Tibial nerve (tissue), 4 donors: Measurements from ENCODE around the gene GADD45A. TPM values are rescaled to one million over a fixed set of nuclear protein-coding genes. Genes with fewer than 3 reads are reported as not detected.
A peak's percentile ranks its signal among the peaks of the same experiment; 100 is the strongest.

Source experiments
- DNase-seq, 2 donors: peaks; one replicate each; pipeline ENCODE4 v3.0.0-alpha.2; 2019; ENCODE audit warnings: low spot score in 2 of 2
- H3K27ac ChIP-seq, 4 donors: fragments of 200-600 bp; sonication (generic) in 3 of 4; one replicate each; pipeline ENCODE4 v1.5.1; 2017 to 2019; ENCODE audit warnings: mild to moderate bottlenecking in 1 of 4
- H3K27me3 ChIP-seq, 2 donors: fragments of 200-600 bp; sonication (generic) in 1 of 2; one replicate each; pipeline versions ENCODE4 v1.5.1 to v1.6.0; 2017 to 2019
- H3K36me3 ChIP-seq, 3 donors: fragments of 200-600 bp; sonication (generic); one replicate each; pipeline ENCODE4 v1.5.1; 2018 to 2019
- H3K4me1 ChIP-seq, 4 donors: fragments of 200-600 bp; sonication (generic) in 3 of 4; one replicate each; pipeline ENCODE4 v1.5.1; 2017 to 2019
- H3K4me3 ChIP-seq, 4 donors: fragments of 200-600 bp; sonication (generic) in 3 of 4; one replicate each; pipeline ENCODE4 v1.5.1; 2017 to 2019; ENCODE audit warnings: mild to moderate bottlenecking in 1 of 4, moderate library complexity in 1 of 4
- H3K9me3 ChIP-seq, 4 donors: fragments of 200-600 bp; sonication (generic) in 3 of 4; one replicate each; pipeline ENCODE4 v1.5.1; 2017 to 2019
- EP300 ChIP-seq, 2 donors: sonication (generic); formaldehyde crosslinking; IDR thresholded peaks; one replicate each; pipeline ENCODE4 v1.6.1; 2017; ENCODE audit warnings: antibody characterized with exemption in 2 of 2, mild to moderate bottlenecking in 1 of 2
- POLR2A ChIP-seq, 2 donors: fragments of 450-650 bp; IDR thresholded peaks; one replicate each; pipeline ENCODE4 v1.6.1; 2017; ENCODE audit warnings: antibody characterized with exemption in 2 of 2, mild to moderate bottlenecking in 2 of 2, moderate library complexity in 2 of 2
- WGBS, 2 donors: methylation state at CpG; one replicate each; pipeline ENCODE4 v1.1.5; 2018; 5-methylcytosine and 5-hydroxymethylcytosine counted together
- total RNA-seq, 4 donors: library from RNA; depleted of rRNA; stranded (reverse); fragments of >200 nt; gene quantifications; one replicate each; pipeline ENCODE4 v1.1.0, GENCODE V29; 2016
- TF ChIP-seq, protein P1 (sequence below), 5 experiments: fragments of 200-600 bp in 3 of 5; fragments of 450-650 bp in 2 of 5; sonication (generic) in 3 of 5; IDR thresholded peaks; one replicate each; pipeline ENCODE4 v1.5.1; 2016 to 2019; ENCODE audit warnings: antibody characterized with exemption in 5 of 5, mild to moderate bottlenecking in 3 of 5, moderate library complexity in 2 of 5

GADD45A gene
- total RNA-seq, 4 donors from 2014 or later, result 53.1 to 95.4 (median 72.9) TPM

DNA sequence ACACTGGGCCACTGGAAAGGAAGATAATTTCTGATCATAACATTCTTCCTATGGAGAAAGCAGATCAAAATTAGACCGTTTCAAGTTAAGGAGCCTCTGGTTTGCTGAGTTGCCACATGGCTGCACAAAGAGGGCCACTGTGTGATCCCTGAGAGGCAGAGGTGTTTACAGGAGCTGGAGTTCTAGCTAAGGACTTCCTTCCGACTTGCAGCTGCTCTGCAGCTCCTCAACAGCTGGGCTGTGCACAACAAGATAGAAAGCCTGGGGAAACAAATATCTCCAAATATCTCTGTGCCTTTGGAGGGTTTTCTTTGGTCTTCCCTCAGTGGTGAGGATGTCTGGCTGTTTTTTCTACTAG lies 26.8 kb downstream of the GADD45A start:
- Histone ChIP-seq H3K9me3 (no peaks in the 10 kb centered on the region), H3K36me3 (peaks cover 0 to 3% (median 0%) of the 10 kb centered on the region in 3 donors), H3K4me3 (no peak overlapping the region), H3K27ac (peak overlapping the region in 1 of 4 donors; percentile 49), H3K27me3 (no peaks in the 10 kb centered on the region), H3K4me1 (peaks cover 0 to 92% (median 34%) of the 10 kb centered on the region in 4 donors)
- 35 to 44% methylated on average over 2 of the region's 2 CpGs for WGBS, 2 donors
- TF ChIP-seq EP300 (IDR thresholded peaks at IDR 0.05) (no peak), POLR2A (IDR thresholded peaks at IDR 0.05) (no peak)
- TF ChIP-seq, protein P1, sequence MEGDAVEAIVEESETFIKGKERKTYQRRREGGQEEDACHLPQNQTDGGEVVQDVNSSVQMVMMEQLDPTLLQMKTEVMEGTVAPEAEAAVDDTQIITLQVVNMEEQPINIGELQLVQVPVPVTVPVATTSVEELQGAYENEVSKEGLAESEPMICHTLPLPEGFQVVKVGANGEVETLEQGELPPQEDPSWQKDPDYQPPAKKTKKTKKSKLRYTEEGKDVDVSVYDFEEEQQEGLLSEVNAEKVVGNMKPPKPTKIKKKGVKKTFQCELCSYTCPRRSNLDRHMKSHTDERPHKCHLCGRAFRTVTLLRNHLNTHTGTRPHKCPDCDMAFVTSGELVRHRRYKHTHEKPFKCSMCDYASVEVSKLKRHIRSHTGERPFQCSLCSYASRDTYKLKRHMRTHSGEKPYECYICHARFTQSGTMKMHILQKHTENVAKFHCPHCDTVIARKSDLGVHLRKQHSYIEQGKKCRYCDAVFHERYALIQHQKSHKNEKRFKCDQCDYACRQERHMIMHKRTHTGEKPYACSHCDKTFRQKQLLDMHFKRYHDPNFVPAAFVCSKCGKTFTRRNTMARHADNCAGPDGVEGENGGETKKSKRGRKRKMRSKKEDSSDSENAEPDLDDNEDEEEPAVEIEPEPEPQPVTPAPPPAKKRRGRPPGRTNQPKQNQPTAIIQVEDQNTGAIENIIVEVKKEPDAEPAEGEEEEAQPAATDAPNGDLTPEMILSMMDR (IDR thresholded peaks at IDR 0.05), result no peak
- no peak for DNase-seq

DNA sequence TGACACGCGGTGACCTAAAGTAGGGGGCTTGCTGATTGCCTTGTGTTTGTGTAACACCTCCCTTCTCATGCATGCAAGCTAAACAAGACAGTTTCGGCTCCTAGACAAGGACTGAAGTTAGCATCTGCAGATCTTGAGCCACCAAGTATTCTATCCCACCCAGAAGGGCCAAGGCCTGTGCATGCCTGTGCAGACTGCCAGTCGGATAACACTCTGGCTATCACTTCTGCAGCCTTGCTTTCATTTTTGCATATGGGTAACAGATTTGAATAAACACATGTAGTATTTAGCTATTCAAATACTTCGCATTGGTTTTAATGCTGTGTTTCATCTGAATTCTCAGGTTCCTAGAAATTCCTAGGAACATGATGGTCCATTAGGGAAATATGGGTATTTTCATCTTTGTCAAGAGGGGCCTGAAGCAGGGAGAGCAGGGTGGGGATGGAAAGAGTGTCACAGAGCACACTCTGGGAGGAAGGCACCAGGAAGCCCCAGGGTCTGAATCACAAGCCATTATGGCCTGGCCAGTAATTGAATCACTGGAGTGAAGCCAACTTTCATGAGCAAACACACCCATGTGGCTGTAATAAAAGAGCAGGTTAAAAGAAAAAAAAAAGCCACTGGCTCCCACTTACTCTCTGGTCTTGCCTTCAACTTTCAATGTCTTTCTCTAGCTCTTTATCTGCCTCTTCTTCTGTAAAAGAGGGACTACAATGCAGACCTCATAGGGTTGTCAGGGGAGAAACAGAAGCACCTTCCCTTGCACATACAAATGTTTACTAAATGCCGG lies 28.3 kb downstream of the GADD45A start:
- DNase-seq, result no peak
- Histone ChIP-seq H3K4me1 (peaks cover 0 to 89% (median 37%) of the 10 kb centered on the region in 4 donors), H3K27me3 (no peaks in the 10 kb centered on the region), H3K36me3 (no peaks in the 10 kb centered on the region), H3K4me3 (no peak overlapping the region), H3K9me3 (no peaks in the 10 kb centered on the region), H3K27ac (peak overlapping the region in 1 of 4 donors; percentile 69)
- TF ChIP-seq POLR2A (IDR thresholded peaks at IDR 0.05), result no peak
- no peak for TF ChIP-seq EP300 (IDR thresholded peaks at IDR 0.05)
- TF ChIP-seq, protein P1 (IDR thresholded peaks at IDR 0.05), result no peak
- WGBS, 2 donors, result 77 to 81% methylated on average over 6 of the region's 6 CpGs

DNA sequence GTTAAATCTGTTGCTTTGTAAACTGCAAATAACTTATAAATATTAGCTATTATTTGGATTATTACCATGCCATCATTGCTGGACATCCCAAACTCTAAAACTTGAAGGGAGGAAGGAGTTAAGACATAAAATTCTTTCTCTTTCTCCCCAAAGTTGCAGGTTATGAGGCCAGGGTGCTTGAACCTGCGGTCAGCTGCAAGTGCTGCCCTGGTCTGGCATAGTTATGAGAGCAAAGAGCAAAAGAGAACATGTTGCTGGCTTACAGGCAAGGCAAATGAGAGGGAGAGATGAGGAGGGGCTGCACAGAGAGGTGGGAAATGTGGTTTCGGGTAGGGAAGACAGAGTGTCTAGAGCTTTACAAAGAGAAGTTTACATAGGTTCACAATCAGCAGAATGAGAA lies 30.8 kb downstream of the GADD45A start:
- Histone ChIP-seq H3K36me3 (no peaks in the 10 kb centered on the region), H3K4me1 (peaks cover 0 to 81% (median 32%) of the 10 kb centered on the region in 4 donors), H3K27ac (no peak overlapping the region), H3K4me3 (no peak overlapping the region), H3K9me3 (no peaks in the 10 kb centered on the region), H3K27me3 (no peaks in the 10 kb centered on the region)
- TF ChIP-seq, protein P1 (IDR thresholded peaks at IDR 0.05), result no peak
- TF ChIP-seq EP300 (IDR thresholded peaks at IDR 0.05), result no peak
- no peak for TF ChIP-seq POLR2A (IDR thresholded peaks at IDR 0.05)
- WGBS, 2 donors, result 78 to 85% methylated on average over 2 of the region's 2 CpGs
- no peak for DNase-seq

DNA sequence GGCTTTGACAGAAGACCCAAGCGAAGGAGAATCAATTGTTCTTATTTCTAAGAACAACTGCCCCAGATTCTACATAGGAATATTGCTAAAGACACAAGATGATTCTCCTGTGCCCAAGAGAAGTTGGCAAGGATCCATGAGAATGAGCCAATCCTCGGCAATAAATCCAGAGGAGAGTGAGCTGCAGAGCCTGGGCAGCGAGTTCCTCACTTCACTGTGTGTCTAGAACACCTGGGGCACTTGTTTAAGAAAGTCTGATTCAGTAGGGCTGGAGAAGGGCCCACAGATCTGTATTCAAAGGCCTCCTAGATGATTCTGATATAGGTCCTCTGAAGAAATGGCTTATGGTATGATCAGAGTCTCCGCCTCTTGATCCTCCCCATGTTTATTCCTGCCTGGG lies 31.8 kb downstream of the GADD45A start:
- DNase-seq, result no peak
- TF ChIP-seq, protein P1 (IDR thresholded peaks at IDR 0.05), result no peak
- TF ChIP-seq POLR2A (IDR thresholded peaks at IDR 0.05) (no peak), EP300 (IDR thresholded peaks at IDR 0.05) (no peak)
- no peak overlapping the region for H3K4me3 ChIP-seq
- H3K4me1 ChIP-seq, result peaks cover 0 to 81% (median 32%) of the 10 kb centered on the region in 4 donors
- H3K27me3 ChIP-seq, result no peaks in the 10 kb centered on the region
- 68 to 73% methylated on average over 4 of the region's 4 CpGs for WGBS, 2 donors
- H3K27ac ChIP-seq, result peak overlapping the region in 1 of 4 donors; percentile 11
- H3K9me3 ChIP-seq, result no peaks in the 10 kb centered on the region
- no peaks in the 10 kb centered on the region for H3K36me3 ChIP-seq

DNA sequence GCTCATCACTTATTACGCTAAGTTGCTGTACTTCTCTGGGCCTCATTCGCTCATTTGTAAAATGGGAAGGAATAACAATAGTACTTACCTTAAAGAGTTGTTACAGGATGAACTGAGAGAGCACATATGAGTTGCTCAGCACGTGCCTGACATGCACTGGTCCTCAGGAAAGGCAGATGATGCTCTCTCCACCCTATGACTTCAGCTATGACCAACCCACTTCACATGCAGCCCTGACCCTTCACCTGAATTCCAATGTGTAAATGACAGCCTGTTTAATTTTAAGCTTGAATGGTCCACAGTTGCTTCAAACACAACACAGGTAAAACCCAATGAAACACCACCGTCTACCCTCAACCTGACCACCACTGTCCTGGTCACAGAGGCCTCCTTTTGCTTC lies 32.9 kb downstream of the GADD45A start:
- H3K36me3 ChIP-seq, result no peaks in the 10 kb centered on the region
- H3K9me3 ChIP-seq, result no peaks in the 10 kb centered on the region
- 85 to 87% methylated on average over 4 of the region's 4 CpGs for WGBS, 2 donors
- H3K4me1 ChIP-seq, result peaks cover 0 to 81% (median 37%) of the 10 kb centered on the region in 4 donors
- TF ChIP-seq POLR2A (IDR thresholded peaks at IDR 0.05) (no peak), EP300 (IDR thresholded peaks at IDR 0.05) (no peak)
- TF ChIP-seq, protein P1 (IDR thresholded peaks at IDR 0.05), result no peak
- DNase-seq, result no peak
- H3K27ac ChIP-seq, result no peak overlapping the region
- H3K4me3 ChIP-seq, result no peak overlapping the region
- no peaks in the 10 kb centered on the region for H3K27me3 ChIP-seq
